NCI-H345 treated with DMSO at 0.1 percent for 48 hours (cell line): ENCODE data around the gene SLC29A3.

Source experiments
- DNase-seq: peaks from one replicate; lab custom pipeline; 2025; ENCODE audit not compliant: unreplicated experiment; lab: John Stamatoyannopoulos, UW

Gene SLC29A3

GRCh38 chr10:71390921-71391690 lies 72.0 kb downstream of the SLC29A3 start:
- DNase-seq, result no peak

GRCh38 chr10:71391701-71392100 lies 72.6 kb downstream of the SLC29A3 start:
- DNase-seq, result no peak

GRCh38 chr10:71392292-71392691 lies 73.2 kb downstream of the SLC29A3 start:
- DNase-seq, result no peak

- no peak for DNase-seq
Observed at GRCh38 chr10:71392791-71393781, 74.0 kb downstream of the SLC29A3 start.

- no peak for DNase-seq
Observed at GRCh38 chr10:71393841-71394475, 74.9 kb downstream of the SLC29A3 start.

- no peak for DNase-seq
Observed at GRCh38 chr10:71394926-71395562, 76.0 kb downstream of the SLC29A3 start.

GRCh38 chr10:71395621-71396020 lies 76.6 kb downstream of the SLC29A3 start:
- no peak for DNase-seq

- peak; percentile 50 for DNase-seq
Observed at GRCh38 chr10:71396084-71396710, 77.1 kb downstream of the SLC29A3 start.

GRCh38 chr10:71396711-71397295 lies 77.7 kb downstream of the SLC29A3 start, which contains the start of gene CDH23:
CDH23 (plus strand) TSS chr10:71396920; CDS start chr10:71439832, 42,912 bp downstream.
- no peak for DNase-seq

- no peak for DNase-seq
Observed at GRCh38 chr10:71397296-71398212, 78.5 kb downstream of the SLC29A3 start.

GRCh38 chr10:71398976-71399375 lies 79.9 kb downstream of the SLC29A3 start:
- no peak for DNase-seq

- DNase-seq, result no peak
Observed at GRCh38 chr10:71399946-71400345, 80.9 kb downstream of the SLC29A3 start.

GRCh38 chr10:71401056-71401455 lies 82.0 kb downstream of the SLC29A3 start:
- DNase-seq, result no peak

GRCh38 chr10:71402005-71402404 lies 82.9 kb downstream of the SLC29A3 start:
- no peak for DNase-seq

GRCh38 chr10:71404503-71405295 lies 85.6 kb downstream of the SLC29A3 start:
- no peak for DNase-seq

- DNase-seq, result no peak
Observed at GRCh38 chr10:71406878-71407277, 87.8 kb downstream of the SLC29A3 start.

- DNase-seq, result no peak
Observed at GRCh38 chr10:71408436-71409225, 89.6 kb downstream of the SLC29A3 start.
